H9 (cell line): Measurements from ENCODE around the gene STBD1. TPM values are rescaled to one million over a fixed set of nuclear protein-coding genes. Genes with fewer than 3 reads are reported as not detected.

ENCODE experiments used
- DNase-seq: peaks from one replicate; pipeline ENCODE4 v3.0.0-alpha.2; 2017
- H2AFZ ChIP-seq: one replicate; pipeline ENCODE4 v1.6.1; 2013; ENCODE audit warnings: mild to moderate bottlenecking, low read length, control low read depth, moderate library complexity
- H2AK5ac ChIP-seq: 2 replicates; pipeline ENCODE4 v1.6.1; 2013; ENCODE audit warnings: low read length, control low read depth, mixed read lengths; ENCODE audit not compliant: insufficient read length
- H2BK120ac ChIP-seq: one replicate; pipeline ENCODE4 v1.6.1; 2013; ENCODE audit warnings: low read depth, mild to moderate bottlenecking, low read length, control low read depth, inconsistent platforms; ENCODE audit not compliant: poor library complexity, severe bottlenecking
- H2BK12ac ChIP-seq: 2 replicates; pipeline ENCODE4 v1.6.1; 2013; ENCODE audit warnings: low read length, control low read depth, mixed read lengths, low read depth; ENCODE audit not compliant: insufficient read length
- H2BK15ac ChIP-seq: 2 replicates; pipeline ENCODE4 v1.6.1; 2013; ENCODE audit warnings: low read depth, low read length, control low read depth
- H2BK20ac ChIP-seq: one replicate; pipeline ENCODE4 v1.6.1; 2013; ENCODE audit warnings: low read depth, mild to moderate bottlenecking, low read length, control low read depth, inconsistent platforms; ENCODE audit not compliant: poor library complexity, severe bottlenecking
- H2BK5ac ChIP-seq: 2 replicates; pipeline ENCODE4 v1.6.1; 2013; ENCODE audit warnings: low read length, control low read depth, mixed read lengths; ENCODE audit not compliant: insufficient read length
- H3K14ac ChIP-seq: 2 replicates; pipeline ENCODE4 v1.6.1; 2013; ENCODE audit warnings: low read length, control low read depth; ENCODE audit not compliant: insufficient read depth
- H3K18ac ChIP-seq: 2 replicates; pipeline ENCODE4 v1.6.1; 2013; ENCODE audit warnings: low read depth, mild to moderate bottlenecking, mixed read lengths, low read length, control low read depth; ENCODE audit not compliant: insufficient read length
- H3K23ac ChIP-seq: 2 replicates; pipeline ENCODE4 v1.6.1; 2013; ENCODE audit warnings: low read length, control low read depth, mixed read lengths, low read depth; ENCODE audit not compliant: insufficient read length
- H3K23me2 ChIP-seq: 2 replicates; pipeline ENCODE4 v1.6.1; 2013; ENCODE audit warnings: low read depth, mild to moderate bottlenecking, mixed read lengths, low read length, control low read depth; ENCODE audit not compliant: insufficient read length, poor library complexity, severe bottlenecking
- H3K27ac ChIP-seq: 2 replicates; pipeline ENCODE4 v1.5.1; 2013; ENCODE audit warnings: low read length, control low read depth, mixed read lengths, low read depth; ENCODE audit not compliant: insufficient read length
- H3K27me3 ChIP-seq: 2 replicates; pipeline ENCODE4 v1.6.1; 2013; ENCODE audit warnings: low read length, control low read depth, inconsistent platforms; ENCODE audit not compliant: insufficient read depth
- H3K4ac ChIP-seq: 2 replicates; pipeline ENCODE4 v1.6.1; 2013; ENCODE audit warnings: low read depth, mild to moderate bottlenecking, control low read depth, inconsistent platforms, low read length, moderate library complexity
- H3K4me1 ChIP-seq: 2 replicates; pipeline ENCODE4 v1.6.1; 2013; ENCODE audit warnings: low read length, control low read depth, inconsistent platforms; ENCODE audit not compliant: insufficient read depth
- H3K4me2 ChIP-seq: 2 replicates; pipeline ENCODE4 v1.6.1; 2013; ENCODE audit warnings: low read length, control low read depth, mixed read lengths; ENCODE audit not compliant: insufficient read length, insufficient read depth
- H3K56ac ChIP-seq: 2 replicates; pipeline ENCODE4 v1.6.1; 2013; ENCODE audit warnings: low read depth, mild to moderate bottlenecking, mixed read lengths, low read length, control low read depth; ENCODE audit not compliant: insufficient read length
- H3K79me1 ChIP-seq: 2 replicates; pipeline ENCODE4 v1.6.1; 2013; ENCODE audit warnings: low read depth, mild to moderate bottlenecking, moderate library complexity, low read length, control low read depth, inconsistent platforms; ENCODE audit not compliant: insufficient read depth, poor library complexity, severe bottlenecking
- H3K79me2 ChIP-seq: 2 replicates; pipeline ENCODE4 v1.6.1; 2013; ENCODE audit warnings: low read length, control low read depth, inconsistent platforms; ENCODE audit not compliant: insufficient read depth
- H3K9ac ChIP-seq: 2 replicates; pipeline ENCODE4 v1.6.1; 2013; ENCODE audit warnings: low read length, control low read depth, mixed read lengths; ENCODE audit not compliant: insufficient read length; ENCODE audit errors: extremely low read depth
- H3K9me3 ChIP-seq: one replicate; pipeline ENCODE4 v1.6.1; 2013; ENCODE audit warnings: low read depth, low read length, inconsistent platforms; ENCODE audit not compliant: control insufficient read depth
- H3T11ph ChIP-seq: one replicate; pipeline ENCODE4 v1.6.1; 2013; ENCODE audit warnings: mild to moderate bottlenecking, low read length, control low read depth, inconsistent platforms
- H4K20me1 ChIP-seq: one replicate; pipeline ENCODE4 v1.6.1; 2013; ENCODE audit not compliant: control insufficient read depth, insufficient read length, insufficient read depth
- H4K5ac ChIP-seq: 2 replicates; pipeline ENCODE4 v1.6.1; 2013; ENCODE audit warnings: low read depth, mild to moderate bottlenecking, mixed read lengths, low read length, control low read depth; ENCODE audit not compliant: insufficient read length
- H4K8ac ChIP-seq: replicated peaks from 2 replicates; pipeline ENCODE4 v1.6.1; 2013; ENCODE audit warnings: low read length, control low read depth, mixed read lengths, low read depth; ENCODE audit not compliant: insufficient read length
- H4K91ac ChIP-seq: 2 replicates; pipeline ENCODE4 v1.6.1; 2013; ENCODE audit warnings: low read depth, mild to moderate bottlenecking, moderate library complexity, mixed read lengths, low read length, control low read depth; ENCODE audit not compliant: insufficient read length
- H3K27ac Mint-ChIP-seq, 3 experiments: 2 replicates in 2 of 3; 3 replicates in 1 of 3; pipeline ENCODE4 v1.8.0; 2020 to 2021; ENCODE audit warnings: mixed read lengths in 3 of 3, mild to moderate bottlenecking in 1 of 3, moderate library complexity in 1 of 3
- H3K27me3 Mint-ChIP-seq: 2 replicates; pipeline ENCODE4 v1.8.0; 2021; ENCODE audit warnings: low read depth, mild to moderate bottlenecking, moderate library complexity, mixed read lengths
- H3K36me3 Mint-ChIP-seq, 3 experiments: 2 replicates in 2 of 3; 3 replicates in 1 of 3; pipeline ENCODE4 v1.8.0; 2020 to 2021; ENCODE audit warnings: low read depth in 3 of 3, mixed read lengths in 3 of 3; ENCODE audit not compliant: insufficient read depth in 1 of 3
- H3K4me1 Mint-ChIP-seq, 2 experiments: 2 replicates each; pipeline ENCODE4 v1.8.0; 2020; ENCODE audit warnings: mixed read lengths in 2 of 2
- H3K4me3 Mint-ChIP-seq, 2 experiments: 2 replicates in 1 of 2; 3 replicates in 1 of 2; pipeline ENCODE4 v1.8.0; 2020 to 2021; ENCODE audit warnings: mild to moderate bottlenecking in 2 of 2, mixed read lengths in 2 of 2, moderate library complexity in 1 of 2
- H3K9me3 Mint-ChIP-seq, 2 experiments: 2 replicates in 1 of 2; 3 replicates in 1 of 2; pipeline ENCODE4 v1.8.0; 2020; ENCODE audit warnings: mild to moderate bottlenecking in 2 of 2, mixed read lengths in 2 of 2, moderate library complexity in 1 of 2
- WGBS: extraction: QIAGEN DNeasy Blood & Tissue Kit; methylation state at CpG from one replicate; pipeline ENCODE4 v1.1.7; 2013; ENCODE audit warnings: missing lambda C conversion rate, low lambda C conversion rate, mixed read lengths; ENCODE audit not compliant: insufficient read length; ENCODE audit errors: extremely low coverage; 5-methylcytosine and 5-hydroxymethylcytosine counted together
- total RNA-seq: library from RNA; stranded (reverse); gene quantifications from 2 replicates; pipeline ENCODE4 v1.2.1, GENCODE V29; 2021
- TF ChIP-seq, protein P1 (sequence below): fragments of 200-600 bp; sonication (generic); conservative IDR thresholded peaks from 3 replicates; pipeline ENCODE4 v1.8.0; 2021; ENCODE audit warnings: antibody characterized with exemption, mild to moderate bottlenecking

Gene STBD1
- total RNA-seq, 1 experiment from 2014 or later, result 1.1 TPM

DNA sequence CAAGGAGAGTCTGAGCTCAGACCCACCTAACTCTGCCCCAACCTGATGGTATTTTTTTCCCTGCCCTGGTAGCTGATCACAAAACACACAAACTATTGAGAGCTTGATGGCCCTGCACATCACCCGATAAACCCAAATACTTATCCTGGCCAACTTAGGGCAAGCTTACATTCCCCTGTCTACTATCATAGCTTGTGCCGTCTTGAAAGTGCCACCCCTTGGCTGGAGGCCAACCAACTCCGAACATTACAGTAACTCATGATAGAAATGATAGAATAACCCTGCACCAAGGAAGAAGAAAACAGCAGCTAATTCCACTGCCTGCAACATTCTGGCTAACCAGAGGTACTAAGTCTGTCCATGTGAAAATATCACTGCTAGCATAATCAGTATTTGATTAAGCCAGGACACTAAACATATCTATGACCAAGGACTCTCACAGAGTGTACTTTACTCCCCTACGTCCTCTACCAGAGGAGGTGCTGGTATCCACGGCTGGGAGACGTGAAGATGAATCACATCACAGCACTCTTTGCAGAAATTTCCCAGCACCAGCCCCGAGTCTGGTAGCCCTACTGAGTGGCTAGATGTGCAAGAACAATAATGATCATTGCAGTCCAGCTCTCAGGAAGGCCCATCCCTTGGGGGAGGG is 8.9 kb downstream of the STBD1 start:
- no peak for DNase-seq
- Histone ChIP-seq H3T11ph (no peak overlapping the region), H4K91ac (no peak overlapping the region), H3K4me1 (no peaks in the 10 kb centered on the region), H2BK20ac (no peak overlapping the region), H4K20me1 (no peaks in the 10 kb centered on the region), H2BK12ac (no peak overlapping the region), H2AFZ (no peak overlapping the region), H3K79me2 (no peaks in the 10 kb centered on the region), H2BK5ac (no peak overlapping the region), H3K9ac (no peak overlapping the region), H4K5ac (no peak overlapping the region), H4K8ac (no peak overlapping the region), H3K23me2 (no peaks in the 10 kb centered on the region), H3K27me3 (no peaks in the 10 kb centered on the region), H3K18ac (no peak overlapping the region), H3K56ac (no peak overlapping the region), H3K23ac (no peak overlapping the region), H2AK5ac (no peak overlapping the region), H3K79me1 (no peaks in the 10 kb centered on the region), H2BK15ac (no peak overlapping the region), H3K27ac (no peak overlapping the region), H2BK120ac (no peak overlapping the region), H3K4me2 (no peak overlapping the region), H3K14ac (no peak overlapping the region), H3K9me3 (no peaks in the 10 kb centered on the region), H3K4ac (no peak overlapping the region)
- H3K9me3 Mint-ChIP-seq, result peaks cover 13 to 17% of the 10 kb centered on the region in 2 experiments
- H3K27me3 Mint-ChIP-seq, result peaks cover 2% of the 10 kb centered on the region
- H3K4me3 Mint-ChIP-seq, result no peak overlapping the region
- TF ChIP-seq, protein P1, sequence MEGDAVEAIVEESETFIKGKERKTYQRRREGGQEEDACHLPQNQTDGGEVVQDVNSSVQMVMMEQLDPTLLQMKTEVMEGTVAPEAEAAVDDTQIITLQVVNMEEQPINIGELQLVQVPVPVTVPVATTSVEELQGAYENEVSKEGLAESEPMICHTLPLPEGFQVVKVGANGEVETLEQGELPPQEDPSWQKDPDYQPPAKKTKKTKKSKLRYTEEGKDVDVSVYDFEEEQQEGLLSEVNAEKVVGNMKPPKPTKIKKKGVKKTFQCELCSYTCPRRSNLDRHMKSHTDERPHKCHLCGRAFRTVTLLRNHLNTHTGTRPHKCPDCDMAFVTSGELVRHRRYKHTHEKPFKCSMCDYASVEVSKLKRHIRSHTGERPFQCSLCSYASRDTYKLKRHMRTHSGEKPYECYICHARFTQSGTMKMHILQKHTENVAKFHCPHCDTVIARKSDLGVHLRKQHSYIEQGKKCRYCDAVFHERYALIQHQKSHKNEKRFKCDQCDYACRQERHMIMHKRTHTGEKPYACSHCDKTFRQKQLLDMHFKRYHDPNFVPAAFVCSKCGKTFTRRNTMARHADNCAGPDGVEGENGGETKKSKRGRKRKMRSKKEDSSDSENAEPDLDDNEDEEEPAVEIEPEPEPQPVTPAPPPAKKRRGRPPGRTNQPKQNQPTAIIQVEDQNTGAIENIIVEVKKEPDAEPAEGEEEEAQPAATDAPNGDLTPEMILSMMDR, result no peak
- H3K36me3 Mint-ChIP-seq, result peaks cover 0 to 5% (median 4%) of the 10 kb centered on the region in 3 experiments; a peak in 3 of 7 replicates
- no peak overlapping the region for H3K27ac Mint-ChIP-seq
- 0 out of 4 replicates have a peak, but pooled peaks cover 0 to 4% of the 10 kb centered on the region in 2 experiments for H3K4me1 Mint-ChIP-seq
- no CpG with 5 or more reads among the region's 7 CpGs for WGBS
